Neural cell (in vitro differentiated cells): ENCODE measurements around the gene MREG. TPM values are rescaled to one million over a fixed set of nuclear protein-coding genes. Genes with fewer than 3 reads are reported as not detected.

Experiments used
- H2AFZ ChIP-seq: fragments of 200-600, 300-800 bp; sonication (generic), shearing (Covaris generic); 2 replicates; pipeline ENCODE4 v1.6.0; 2014; ENCODE audit warnings: low read depth, mild to moderate bottlenecking, antibody characterized with exemption, low read length, moderate library complexity
- H3F3A ChIP-seq: fragments of 200-600 bp; shearing (Covaris generic); 2 replicates; pipeline ENCODE4 v1.6.1; 2016; ENCODE audit warnings: mild to moderate bottlenecking, moderate library complexity, mixed read lengths, antibody characterized with exemption, low read length; ENCODE audit not compliant: insufficient read depth, poor library complexity, severe bottlenecking
- H3K27ac ChIP-seq: fragments of 200-600, 300-800 bp; sonication (generic), shearing (Covaris generic); 2 replicates; pipeline ENCODE4 v1.5.1; 2014; ENCODE audit warnings: mild to moderate bottlenecking, low read length, moderate library complexity
- H3K27me3 ChIP-seq: fragments of 300-800, 200-600 bp; sonication (generic), shearing (Covaris generic); 2 replicates; pipeline ENCODE4 v1.6.0; 2014; ENCODE audit warnings: mild to moderate bottlenecking, low read depth, low read length, moderate library complexity; ENCODE audit not compliant: insufficient read depth
- H3K36me3 ChIP-seq: fragments of 300-800, 200-600 bp; sonication (generic), shearing (Covaris generic); 2 replicates; pipeline ENCODE4 v1.5.1; 2014; ENCODE audit warnings: mild to moderate bottlenecking, antibody characterized with exemption, low read length, moderate library complexity; ENCODE audit not compliant: insufficient read depth
- H3K4me2 ChIP-seq: fragments of 300-800, 200-600 bp; sonication (generic), shearing (Covaris generic); 2 replicates; pipeline ENCODE4 v1.6.0; 2014; ENCODE audit warnings: mild to moderate bottlenecking, low read length
- H3K4me3 ChIP-seq: fragments of 300-800, 200-600 bp; sonication (generic), shearing (Covaris generic); 2 replicates; pipeline ENCODE4 v1.5.1; 2014; ENCODE audit warnings: mild to moderate bottlenecking, low read length, moderate library complexity
- H3K79me2 ChIP-seq: fragments of 200-600 bp; shearing (Covaris generic); replicated peaks from 2 replicates; pipeline ENCODE4 v1.6.0; 2014; ENCODE audit warnings: mild to moderate bottlenecking, low read length, moderate library complexity; ENCODE audit not compliant: insufficient read depth
- H3K9ac ChIP-seq: fragments of 300-800, 200-600 bp; sonication (generic), shearing (Covaris generic); 2 replicates; pipeline ENCODE4 v1.6.1; 2016; ENCODE audit warnings: mild to moderate bottlenecking, low read length, mixed read lengths
- H3K9me2 ChIP-seq: fragments of 200-600 bp; shearing (Covaris generic); 2 replicates; pipeline ENCODE4 v1.6.1; 2016; ENCODE audit warnings: mild to moderate bottlenecking, low read length, mixed read lengths; ENCODE audit not compliant: insufficient read depth
- H3K9me3 ChIP-seq: fragments of 200-600, 300-800 bp; sonication (generic), shearing (Covaris generic); 2 replicates; pipeline ENCODE4 v1.6.1; 2016; ENCODE audit warnings: mild to moderate bottlenecking, mixed run types, low read length, moderate library complexity, mixed read lengths
- H4K20me1 ChIP-seq: fragments of 200-600 bp; shearing (Covaris generic); 2 replicates; pipeline ENCODE4 v1.6.1; 2016; ENCODE audit warnings: mild to moderate bottlenecking, mixed run types; ENCODE audit not compliant: insufficient read depth
- CTCF ChIP-seq: fragments of 450-650 bp; IDR thresholded peaks from 2 replicates; pipeline ENCODE4 v1.5.1; 2014; ENCODE audit warnings: antibody characterized with exemption, mild to moderate bottlenecking, moderate library complexity; ENCODE audit not compliant: poor library complexity, severe bottlenecking
- EP300 ChIP-seq: fragments of 450-650 bp; conservative IDR thresholded peaks from 2 replicates; pipeline ENCODE4 v1.6.1; 2014; ENCODE audit warnings: antibody characterized with exemption, mild to moderate bottlenecking, moderate library complexity; ENCODE audit not compliant: poor library complexity, severe bottlenecking
- EZH2 ChIP-seq: fragments of 200-600, 300-800 bp; shearing (Covaris generic), sonication (generic); IDR thresholded peaks from 2 replicates; pipeline ENCODE4 v1.6.1; 2014; ENCODE audit warnings: antibody characterized with exemption, low read length, borderline replicate concordance, mild to moderate bottlenecking; ENCODE audit not compliant: insufficient read depth, poor library complexity, severe bottlenecking
- MXI1 ChIP-seq: fragments of 450-650 bp; conservative IDR thresholded peaks from 2 replicates; pipeline ENCODE4 v1.6.1; 2014; ENCODE audit warnings: antibody characterized with exemption, mild to moderate bottlenecking; ENCODE audit not compliant: poor library complexity, severe bottlenecking
- POLR2AphosphoS5 ChIP-seq: IDR thresholded peaks from 2 replicates; pipeline ENCODE4 v1.6.1; 2012
- RAD21 ChIP-seq: fragments of 450-650 bp; conservative IDR thresholded peaks from 2 replicates; pipeline ENCODE4 v1.6.1; 2014; ENCODE audit warnings: antibody characterized with exemption, mild to moderate bottlenecking, moderate library complexity
- SMC3 ChIP-seq: fragments of 450-650 bp; conservative IDR thresholded peaks from 2 replicates; pipeline ENCODE4 v1.6.1; 2014; ENCODE audit warnings: antibody characterized with exemption, mild to moderate bottlenecking, moderate library complexity; ENCODE audit not compliant: poor library complexity
- TAF1 ChIP-seq: IDR thresholded peaks from 2 replicates; pipeline ENCODE4 v1.6.1; 2012; ENCODE audit warnings: low read depth
- polyA plus RNA-seq: library from polyadenylated mRNA; depleted of rRNA; stranded (reverse); fragments of >200 nt; gene quantifications from 2 replicates; pipeline ENCODE4 v1.2.3, GENCODE V29; 2014
- TF ChIP-seq, protein P1 (sequence below): IDR thresholded peaks from 2 replicates; pipeline ENCODE4 v1.6.1; 2012; ENCODE audit warnings: borderline replicate concordance

Gene MREG
- polyA plus RNA-seq, 1 donor from 2014 or later, result 9.1 TPM

GRCh38 chr2:215998636-215999035 lies 14.7 kb downstream of the MREG start:
- H3K27ac ChIP-seq, result no peak overlapping the region
- H4K20me1 ChIP-seq, result no peaks in the 10 kb centered on the region
- H3K4me2 ChIP-seq, result no peak overlapping the region
- H3K36me3 ChIP-seq, result no peaks in the 10 kb centered on the region
- TF ChIP-seq EZH2 (no peak), EP300 (no peak), POLR2AphosphoS5 (no peak), CTCF (no peak), SMC3 (no peak), TAF1 (no peak), MXI1 (no peak), RAD21 (no peak)
- TF ChIP-seq, protein P1, sequence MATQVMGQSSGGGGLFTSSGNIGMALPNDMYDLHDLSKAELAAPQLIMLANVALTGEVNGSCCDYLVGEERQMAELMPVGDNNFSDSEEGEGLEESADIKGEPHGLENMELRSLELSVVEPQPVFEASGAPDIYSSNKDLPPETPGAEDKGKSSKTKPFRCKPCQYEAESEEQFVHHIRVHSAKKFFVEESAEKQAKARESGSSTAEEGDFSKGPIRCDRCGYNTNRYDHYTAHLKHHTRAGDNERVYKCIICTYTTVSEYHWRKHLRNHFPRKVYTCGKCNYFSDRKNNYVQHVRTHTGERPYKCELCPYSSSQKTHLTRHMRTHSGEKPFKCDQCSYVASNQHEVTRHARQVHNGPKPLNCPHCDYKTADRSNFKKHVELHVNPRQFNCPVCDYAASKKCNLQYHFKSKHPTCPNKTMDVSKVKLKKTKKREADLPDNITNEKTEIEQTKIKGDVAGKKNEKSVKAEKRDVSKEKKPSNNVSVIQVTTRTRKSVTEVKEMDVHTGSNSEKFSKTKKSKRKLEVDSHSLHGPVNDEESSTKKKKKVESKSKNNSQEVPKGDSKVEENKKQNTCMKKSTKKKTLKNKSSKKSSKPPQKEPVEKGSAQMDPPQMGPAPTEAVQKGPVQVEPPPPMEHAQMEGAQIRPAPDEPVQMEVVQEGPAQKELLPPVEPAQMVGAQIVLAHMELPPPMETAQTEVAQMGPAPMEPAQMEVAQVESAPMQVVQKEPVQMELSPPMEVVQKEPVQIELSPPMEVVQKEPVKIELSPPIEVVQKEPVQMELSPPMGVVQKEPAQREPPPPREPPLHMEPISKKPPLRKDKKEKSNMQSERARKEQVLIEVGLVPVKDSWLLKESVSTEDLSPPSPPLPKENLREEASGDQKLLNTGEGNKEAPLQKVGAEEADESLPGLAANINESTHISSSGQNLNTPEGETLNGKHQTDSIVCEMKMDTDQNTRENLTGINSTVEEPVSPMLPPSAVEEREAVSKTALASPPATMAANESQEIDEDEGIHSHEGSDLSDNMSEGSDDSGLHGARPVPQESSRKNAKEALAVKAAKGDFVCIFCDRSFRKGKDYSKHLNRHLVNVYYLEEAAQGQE, result no peak
- no peaks in the 10 kb centered on the region for H3K9me2 ChIP-seq
- H3K9me3 ChIP-seq, result no peaks in the 10 kb centered on the region
- H2AFZ ChIP-seq, result no peak overlapping the region
- H3F3A ChIP-seq, result no peaks in the 10 kb centered on the region
- H3K27me3 ChIP-seq, result no peaks in the 10 kb centered on the region
- no peak overlapping the region for H3K9ac ChIP-seq
- no peaks in the 10 kb centered on the region for H3K79me2 ChIP-seq
- H3K4me3 ChIP-seq, result no peak overlapping the region

DNA sequence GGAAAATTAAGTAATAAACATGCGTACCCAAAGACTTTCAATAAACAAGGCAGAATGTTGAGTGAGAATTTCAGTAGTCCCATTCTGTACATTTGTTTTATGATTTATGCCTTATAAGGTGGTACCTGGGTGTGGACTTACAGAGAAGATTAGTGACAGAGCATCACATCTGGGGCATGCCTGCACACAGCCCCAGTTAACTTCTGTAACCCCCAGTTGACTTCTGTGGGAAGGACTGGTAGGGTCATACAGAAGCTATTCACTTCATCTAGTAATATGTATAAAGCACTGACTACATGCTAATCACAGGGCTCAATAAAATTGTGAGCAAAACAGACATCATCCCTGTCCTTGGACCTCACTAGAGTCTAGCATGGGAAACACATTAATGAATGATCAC lies 16.1 kb downstream of the MREG start:
- no peaks in the 10 kb centered on the region for H3K36me3 ChIP-seq
- TF ChIP-seq MXI1 (no peak), POLR2AphosphoS5 (no peak), SMC3 (no peak), EZH2 (no peak), RAD21 (no peak), TAF1 (no peak), EP300 (no peak)
- TF ChIP-seq, protein P1, result no peak
- no peak overlapping the region for H3K4me2 ChIP-seq
- H3K4me3 ChIP-seq, result no peak overlapping the region
- no peaks in the 10 kb centered on the region for H3K9me3 ChIP-seq
- no peaks in the 10 kb centered on the region for H3K9me2 ChIP-seq
- no peaks in the 10 kb centered on the region for H3K79me2 ChIP-seq
- no peak overlapping the region for H3K9ac ChIP-seq
- no peaks in the 10 kb centered on the region for H4K20me1 ChIP-seq
- no peaks in the 10 kb centered on the region for H3K27me3 ChIP-seq
- no peak overlapping the region for H2AFZ ChIP-seq
- no peak overlapping the region for H3K27ac ChIP-seq
- no peaks in the 10 kb centered on the region for H3F3A ChIP-seq
